Measurements from ENCODE around the gene ITGAD.
"Not testable (repeated sequence)": the region's sequence is repeated elsewhere in the genome, so short reads cannot be mapped to it uniquely, and the experiment has no call there.

The ITGAD gene

DNA sequence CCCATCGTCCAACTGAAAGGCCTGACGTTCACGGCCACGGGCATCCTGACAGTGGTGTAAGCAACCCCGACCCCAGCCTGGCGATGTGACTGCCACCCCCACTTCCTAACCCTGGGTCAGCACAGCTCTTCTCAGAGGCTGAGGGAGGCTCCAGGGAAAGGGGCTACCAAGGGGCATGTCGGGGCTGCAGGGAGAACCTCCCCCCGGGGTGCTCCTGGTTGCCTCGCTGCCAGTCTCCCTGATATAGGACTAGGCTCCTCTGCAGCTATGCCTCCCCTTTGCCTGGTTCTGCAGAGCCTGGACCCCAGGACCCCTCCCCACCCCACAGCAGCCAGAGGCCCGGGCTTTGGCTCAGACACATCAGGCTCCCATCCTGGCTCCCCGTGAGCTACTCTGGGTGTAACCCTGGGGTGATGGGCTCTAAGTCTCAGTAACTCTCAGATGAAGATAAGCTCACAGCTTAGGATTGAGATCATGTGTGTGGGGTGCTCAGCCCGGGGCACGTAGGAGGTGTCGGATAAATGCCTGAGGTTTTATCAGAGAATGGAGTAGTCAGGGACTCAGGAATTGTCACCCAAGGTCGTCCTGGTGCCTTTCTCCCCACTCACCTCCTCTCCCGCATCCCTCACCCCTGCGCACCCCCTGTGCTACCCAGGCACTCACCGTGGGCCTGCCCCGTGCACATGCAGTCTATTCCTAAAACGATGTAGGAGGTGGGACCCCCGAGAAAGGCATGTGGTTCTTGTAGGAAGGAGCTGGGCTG is 10.6 kb downstream of the ITGAD start:
- no peak for DNase-seq (ENCODE audit: low read depth, low spot score)

DNA sequence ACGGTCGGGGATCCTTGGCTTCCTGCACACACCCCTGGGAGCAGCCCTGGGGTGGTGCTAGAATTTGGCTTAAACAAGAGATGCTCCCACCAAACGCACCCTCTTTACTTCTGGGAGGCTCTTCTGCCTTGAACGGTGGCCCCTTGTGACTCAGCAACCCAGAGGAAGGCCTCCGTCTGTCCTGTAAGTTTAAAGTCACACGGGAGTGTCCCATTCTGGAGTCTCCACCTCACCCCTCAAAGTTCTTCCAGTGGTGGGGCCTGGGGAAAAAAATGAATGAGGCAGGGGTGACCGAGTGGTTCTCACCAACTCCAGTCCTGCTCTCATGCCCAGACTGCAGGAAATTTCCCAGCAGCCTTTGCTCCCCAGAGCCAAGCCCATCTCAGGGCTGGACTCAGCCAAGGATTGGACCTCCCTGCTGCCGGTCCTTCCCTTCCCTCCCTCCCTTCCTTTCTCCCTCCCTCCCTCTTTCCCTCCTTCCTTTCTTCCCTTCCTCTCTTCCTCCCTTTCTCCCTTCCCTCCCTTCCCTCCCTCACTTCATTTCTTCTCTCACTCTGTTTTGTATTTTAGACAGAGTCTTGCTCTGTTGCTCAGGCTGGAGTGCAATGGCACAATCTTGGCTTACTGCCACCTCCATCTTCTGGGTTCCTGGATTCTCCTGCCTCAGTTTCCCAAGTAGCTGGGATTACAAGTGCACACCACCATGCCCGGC is 11.4 kb downstream of the ITGAD start:
- no peak for DNase-seq (ENCODE audit: low read depth, low spot score)

DNA sequence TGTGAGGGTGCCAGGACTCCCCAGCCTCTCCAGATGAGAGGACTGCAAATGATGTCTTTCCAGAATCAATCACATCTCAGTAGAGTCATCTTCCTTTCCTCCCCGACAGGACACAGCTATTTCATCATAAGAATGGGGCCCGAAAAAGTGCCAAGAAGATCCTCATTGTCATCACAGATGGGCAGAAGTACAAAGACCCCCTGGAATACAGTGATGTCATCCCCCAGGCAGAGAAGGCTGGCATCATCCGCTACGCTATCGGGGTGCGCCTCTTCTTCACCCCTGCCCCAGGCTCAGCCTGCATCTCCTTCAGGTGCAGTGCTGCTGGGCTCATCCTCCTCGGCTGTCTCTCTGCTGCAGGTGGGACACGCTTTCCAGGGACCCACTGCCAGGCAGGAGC is 14.3 kb downstream of the ITGAD start:
- DNase-seq (ENCODE audit: low read depth, low spot score): no peak

DNA sequence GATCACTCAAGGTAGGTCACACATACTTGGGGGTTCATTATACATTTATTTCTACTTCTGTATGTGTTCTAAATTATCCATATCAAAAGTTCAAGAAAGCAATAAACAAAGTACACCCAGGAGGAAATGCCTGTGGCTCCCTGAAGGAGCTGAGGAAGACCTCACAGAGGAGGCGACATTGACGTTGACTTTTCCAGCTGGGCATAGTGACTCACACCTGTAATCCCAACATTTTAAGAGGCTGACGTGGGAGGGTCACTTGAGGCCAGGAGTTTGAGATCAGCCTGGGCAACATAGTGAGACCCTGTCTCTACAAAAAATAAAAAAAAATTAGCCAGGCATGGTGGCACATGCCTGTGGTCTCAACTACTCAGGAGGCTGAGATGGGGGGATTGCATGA is 16.3 kb downstream of the ITGAD start:
- no peak for DNase-seq (ENCODE audit: low read depth, low spot score)

DNA sequence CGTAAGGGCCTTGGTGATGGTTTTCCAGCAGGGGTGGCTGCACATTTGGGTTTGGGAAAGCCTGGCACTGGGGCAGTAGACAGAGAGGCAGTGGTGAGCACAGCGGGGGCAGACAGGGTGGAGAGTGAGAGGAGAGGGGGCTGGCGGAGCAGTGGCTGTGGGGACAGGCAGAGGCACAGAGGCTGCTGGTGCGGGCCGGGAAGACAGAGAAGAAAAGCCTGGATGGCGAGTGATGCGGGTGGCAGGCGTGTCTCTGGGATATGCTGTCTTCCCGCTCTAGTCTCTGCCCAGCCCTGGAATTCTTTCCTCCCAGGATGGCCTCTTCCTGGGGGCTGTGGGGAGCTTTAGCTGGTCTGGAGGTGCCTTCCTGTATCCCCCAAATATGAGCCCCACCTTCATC is 16.9 kb downstream of the ITGAD start:
- DNase-seq (ENCODE audit: low read depth, low spot score): no peak

DNA sequence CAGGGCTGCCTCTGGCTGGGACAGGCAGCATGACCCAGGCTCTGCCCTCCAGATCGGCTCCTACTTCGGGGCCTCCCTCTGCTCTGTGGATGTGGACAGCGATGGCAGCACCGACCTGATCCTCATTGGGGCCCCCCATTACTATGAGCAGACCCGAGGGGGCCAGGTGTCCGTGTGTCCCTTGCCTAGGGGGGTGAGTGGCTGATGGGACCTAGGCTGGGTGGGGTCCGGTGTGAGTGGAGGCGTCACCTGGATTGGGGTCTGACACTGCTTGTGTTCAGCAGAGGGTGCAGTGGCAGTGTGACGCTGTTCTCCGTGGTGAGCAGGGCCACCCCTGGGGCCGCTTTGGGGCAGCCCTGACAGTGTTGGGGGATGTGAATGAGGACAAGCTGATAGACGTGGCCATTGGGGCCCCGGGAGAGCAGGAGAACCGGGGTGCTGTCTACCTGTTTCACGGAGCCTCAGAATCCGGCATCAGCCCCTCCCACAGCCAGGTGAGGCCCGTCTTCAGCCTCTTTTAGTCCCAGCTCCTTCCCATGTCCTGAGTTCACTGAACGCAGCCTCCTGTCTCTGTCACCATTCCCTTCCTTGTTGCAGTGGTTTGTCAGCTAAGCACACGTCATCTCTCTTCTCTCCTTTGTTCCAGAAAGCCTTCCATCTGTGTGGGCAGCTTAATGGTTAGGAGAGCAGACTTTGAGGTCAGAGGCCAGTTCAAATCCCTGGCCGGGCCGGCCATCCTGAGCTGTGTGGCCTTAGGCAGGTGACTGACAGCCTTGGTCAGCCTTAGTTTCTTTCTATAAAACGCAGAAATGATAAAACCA is 18.1 kb downstream of the ITGAD start:
- no peak for DNase-seq (ENCODE audit: low read depth, low spot score)

DNA sequence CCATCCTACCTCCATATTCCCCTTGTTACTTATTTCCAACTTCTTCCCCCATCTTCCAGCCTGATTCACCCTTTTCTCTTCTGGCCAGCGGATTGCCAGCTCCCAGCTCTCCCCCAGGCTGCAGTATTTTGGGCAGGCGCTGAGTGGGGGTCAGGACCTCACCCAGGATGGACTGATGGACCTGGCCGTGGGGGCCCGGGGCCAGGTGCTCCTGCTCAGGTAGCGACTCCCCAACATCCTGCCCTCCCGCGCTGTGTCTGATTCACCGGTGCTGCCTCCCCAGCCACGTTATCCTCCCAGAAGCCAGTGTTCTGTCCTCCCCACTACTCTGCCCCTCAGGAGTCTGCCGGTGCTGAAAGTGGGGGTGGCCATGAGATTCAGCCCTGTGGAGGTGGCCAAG is 19.6 kb downstream of the ITGAD start:
- DNase-seq (ENCODE audit: low read depth, low spot score): no peak

DNA sequence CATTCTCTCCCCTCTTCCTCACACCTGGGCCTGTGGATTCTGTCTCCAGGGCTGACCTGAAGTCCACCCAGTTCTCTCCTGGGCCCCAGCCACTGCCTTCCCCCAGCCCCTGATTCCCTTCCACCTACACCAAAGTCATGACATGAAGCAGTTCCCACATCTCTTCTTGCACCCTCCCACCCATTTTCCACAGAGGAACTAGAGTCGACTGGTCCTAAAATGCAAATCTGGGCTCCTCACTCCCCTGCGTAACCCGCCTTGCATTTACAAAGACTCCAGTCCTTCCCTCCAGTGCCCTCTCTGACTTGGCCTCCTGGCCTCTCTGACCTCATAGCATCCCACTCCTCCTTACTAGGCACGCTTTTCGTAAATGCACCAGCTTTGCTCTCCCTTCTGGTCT is 20.2 kb downstream of the ITGAD start:
- DNase-seq (ENCODE audit: low read depth, low spot score): no peak

DNA sequence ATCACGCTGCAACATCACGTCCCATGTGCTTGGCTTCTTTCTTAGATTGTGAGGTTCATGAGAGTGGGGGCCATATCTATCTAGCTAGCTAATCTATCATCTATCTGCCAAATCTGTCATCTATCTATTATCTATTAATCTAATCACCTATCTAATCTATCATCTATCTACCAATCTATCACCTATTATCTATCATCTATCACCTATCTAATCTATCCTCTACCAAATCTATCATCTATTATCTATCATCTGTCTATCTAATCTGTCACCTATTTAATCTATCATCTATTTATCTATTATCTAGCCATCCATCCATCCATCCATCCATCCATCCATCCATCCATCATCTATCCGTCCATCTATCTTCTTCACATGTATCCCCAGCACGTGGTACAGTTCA is 20.8 kb downstream of the ITGAD start:
- DNase-seq (ENCODE audit: low read depth, low spot score): no peak

DNA sequence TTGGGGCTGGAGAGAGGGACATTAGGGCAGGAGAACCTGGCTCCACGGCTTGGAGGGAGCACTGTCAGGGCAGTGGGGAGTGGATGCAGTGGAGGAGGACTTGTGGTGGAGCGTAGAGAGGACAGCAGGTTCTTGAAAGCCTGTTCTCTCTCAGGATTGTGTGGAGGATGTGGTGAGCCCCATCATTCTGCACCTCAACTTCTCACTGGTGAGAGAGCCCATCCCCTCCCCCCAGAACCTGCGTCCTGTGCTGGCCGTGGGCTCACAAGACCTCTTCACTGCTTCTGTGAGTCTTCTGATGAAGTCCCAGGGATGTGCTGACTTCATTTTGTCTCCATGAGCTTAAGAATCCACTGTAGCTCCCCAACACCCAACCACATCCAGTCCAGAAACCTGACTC is 21.6 kb downstream of the ITGAD start:
- no peak for DNase-seq (ENCODE audit: low read depth, low spot score)

DNA sequence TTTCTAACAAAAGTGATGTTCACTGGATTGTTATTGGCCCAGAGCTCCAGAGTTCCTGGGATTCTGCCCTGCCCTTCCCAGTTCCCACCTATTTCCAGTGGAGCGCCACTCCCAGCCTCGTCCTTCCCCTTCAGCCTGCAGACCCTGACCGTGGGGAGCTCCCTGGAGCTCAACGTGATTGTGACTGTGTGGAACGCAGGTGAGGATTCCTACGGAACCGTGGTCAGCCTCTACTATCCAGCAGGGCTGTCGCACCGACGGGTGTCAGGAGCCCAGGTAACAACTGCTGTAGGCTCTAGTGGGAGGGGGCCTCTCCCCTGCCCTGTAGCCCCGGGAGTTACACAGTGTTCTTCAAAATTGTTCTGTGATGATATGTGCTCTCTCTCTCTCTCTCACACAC is 23.2 kb downstream of the ITGAD start:
- no peak for DNase-seq (ENCODE audit: low read depth, low spot score)

DNA sequence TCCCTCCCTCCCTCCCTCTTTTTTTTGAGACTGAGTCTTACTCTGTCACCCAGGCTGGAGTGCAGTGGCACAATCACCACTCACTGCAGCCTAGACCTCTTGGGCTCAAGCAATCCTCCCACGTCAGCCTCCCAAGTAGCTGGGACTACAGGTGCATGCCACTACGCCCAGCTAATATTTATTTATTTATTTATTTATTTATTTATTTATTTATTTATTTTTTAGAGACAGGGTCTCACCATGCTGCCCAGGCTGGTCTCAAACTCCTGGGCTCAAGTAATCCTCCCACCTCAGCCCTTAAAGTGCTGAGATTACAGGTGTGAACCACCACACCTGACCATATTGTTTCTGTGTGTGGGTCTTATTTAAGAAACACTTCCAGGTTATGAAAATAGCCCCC is 23.9 kb downstream of the ITGAD start:
- not testable (repeated sequence) for DNase-seq (ENCODE audit: low read depth, low spot score)

DNA sequence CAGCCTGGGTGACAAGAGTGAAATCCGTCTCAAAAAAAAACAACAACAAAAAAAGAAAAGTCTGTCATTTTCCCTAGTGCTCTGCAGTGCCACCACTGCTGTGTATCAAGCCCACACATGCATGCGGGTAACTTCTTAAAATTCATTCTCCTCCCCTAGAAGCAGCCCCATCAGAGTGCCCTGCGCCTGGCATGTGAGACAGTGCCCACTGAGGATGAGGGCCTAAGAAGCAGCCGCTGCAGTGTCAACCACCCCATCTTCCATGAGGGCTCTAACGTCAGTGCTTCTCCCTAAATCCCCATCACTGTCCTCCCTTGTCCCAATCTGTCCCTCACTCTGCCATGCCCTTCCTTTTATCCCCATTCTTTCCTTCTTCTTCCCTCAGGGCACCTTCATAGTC is 24.8 kb downstream of the ITGAD start:
- no peak for DNase-seq (ENCODE audit: low read depth, low spot score)

DNA sequence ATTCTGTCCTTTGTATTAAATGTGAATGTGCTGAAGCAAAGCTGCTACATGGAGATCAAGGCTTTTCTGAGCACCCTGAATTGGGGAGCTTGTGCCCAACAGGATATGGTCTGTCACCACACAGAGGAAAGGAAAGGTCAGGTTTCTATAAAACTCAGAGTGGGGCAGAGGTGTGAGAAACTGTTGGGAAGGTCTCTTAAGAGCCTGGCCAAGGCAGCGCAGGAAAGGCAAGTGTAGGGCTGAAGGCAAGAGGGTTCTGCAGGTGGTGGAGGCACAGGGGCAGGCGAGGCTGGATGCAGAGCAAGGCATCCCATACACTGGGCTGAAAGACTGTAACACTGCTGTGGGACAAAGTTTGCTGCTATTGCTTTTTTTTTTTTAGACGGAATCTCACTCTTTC is 26.9 kb downstream of the ITGAD start:
- no peak for DNase-seq (ENCODE audit: low read depth, low spot score)

DNA sequence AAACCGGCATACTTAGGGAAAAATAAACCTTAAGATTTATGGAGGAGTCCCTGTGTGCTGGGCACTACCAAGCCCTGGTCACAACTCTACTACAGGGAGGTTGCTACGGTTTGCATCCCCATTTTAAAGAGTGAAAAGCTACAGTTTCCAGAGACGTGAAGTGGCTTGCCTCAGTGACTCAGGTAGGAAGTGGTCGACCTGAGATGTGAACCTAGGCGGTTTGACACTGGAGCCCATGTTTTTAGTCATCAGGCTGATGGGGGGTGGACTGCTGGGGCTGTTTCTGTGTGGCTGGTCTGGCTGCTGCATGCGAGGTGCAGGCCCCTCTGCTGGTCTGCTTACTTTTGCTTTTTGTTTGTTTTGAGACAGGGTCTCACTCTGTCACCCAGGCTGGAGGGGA is 28.5 kb downstream of the ITGAD start:
- no peak for DNase-seq (ENCODE audit: low read depth, low spot score)

DNA sequence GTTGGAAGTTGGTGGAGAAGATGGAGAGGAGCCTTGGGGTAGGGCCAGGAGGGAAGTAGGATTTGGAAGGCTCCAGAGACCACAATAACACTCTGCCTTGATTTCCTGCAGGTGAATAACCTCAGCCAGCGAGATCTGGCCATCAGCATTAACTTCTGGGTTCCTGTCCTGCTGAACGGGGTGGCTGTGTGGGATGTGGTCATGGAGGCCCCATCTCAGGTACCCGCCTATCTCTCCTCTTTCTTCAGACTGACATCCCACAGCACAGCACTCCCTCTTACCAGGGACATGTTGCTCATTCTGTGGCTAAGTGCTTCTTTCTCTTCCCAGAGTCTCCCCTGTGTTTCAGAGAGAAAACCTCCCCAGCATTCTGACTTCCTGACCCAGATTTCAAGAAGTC is 30.1 kb downstream of the ITGAD start:
- no peak for DNase-seq (ENCODE audit: low read depth, low spot score)

DNA sequence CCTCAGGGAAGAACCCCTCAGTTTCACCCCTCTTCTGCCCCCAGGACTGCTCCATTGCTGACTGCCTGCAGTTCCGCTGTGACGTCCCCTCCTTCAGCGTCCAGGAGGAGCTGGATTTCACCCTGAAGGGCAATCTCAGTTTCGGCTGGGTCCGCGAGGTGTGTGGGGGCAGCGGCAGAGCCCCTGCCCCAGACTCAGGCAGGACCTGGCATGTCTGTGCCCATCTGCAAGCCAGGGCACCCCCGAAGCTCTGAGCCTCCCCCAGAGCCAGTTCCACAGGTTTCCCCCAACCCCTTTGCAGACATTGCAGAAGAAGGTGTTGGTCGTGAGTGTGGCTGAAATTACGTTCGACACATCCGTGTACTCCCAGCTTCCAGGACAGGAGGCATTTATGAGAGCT is 30.7 kb downstream of the ITGAD start:
- DNase-seq (ENCODE audit: low read depth, low spot score): no peak

DNA sequence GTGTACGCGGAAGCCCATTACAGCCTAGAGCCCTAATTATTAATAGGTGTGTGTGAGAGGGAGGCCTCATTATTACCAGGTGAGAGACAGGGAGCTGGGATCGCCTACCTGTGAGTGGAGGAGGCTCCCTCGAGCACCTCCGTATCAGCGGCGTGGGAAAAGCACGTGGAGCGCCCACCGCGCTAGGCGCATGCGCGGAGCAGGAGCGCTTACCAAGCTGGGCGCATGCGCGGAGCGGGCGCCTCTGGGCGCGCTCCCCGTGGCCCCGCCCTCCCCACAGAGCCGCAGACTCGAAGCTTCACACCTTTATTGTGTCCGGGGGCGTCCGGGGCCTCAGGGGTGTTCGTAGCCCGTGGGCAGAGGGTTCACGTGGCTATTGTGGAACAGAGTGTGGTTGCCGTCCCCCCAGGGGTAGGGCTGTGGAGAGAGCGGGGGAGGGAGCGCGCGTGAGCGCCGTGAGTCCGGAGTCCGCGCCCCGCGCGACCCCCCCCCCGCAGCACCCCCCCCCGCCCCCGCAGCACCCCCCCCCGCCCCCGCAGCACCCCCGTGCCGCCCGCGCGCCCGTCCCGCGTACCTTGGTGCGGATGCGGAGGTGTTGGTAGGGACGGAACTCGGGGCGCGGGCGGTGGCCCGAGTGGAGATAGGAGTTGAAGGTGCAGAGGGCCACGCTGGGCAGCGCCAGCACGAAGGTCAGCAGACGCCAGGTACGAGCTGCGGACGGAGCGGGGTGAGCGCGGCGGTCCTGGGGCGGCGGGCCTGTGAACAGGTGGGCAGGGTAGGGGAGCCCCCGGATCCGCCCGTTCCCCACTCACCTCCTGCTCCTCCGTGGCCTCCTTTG is 34.5 kb downstream of the ITGAD start:
- DNase-seq (ENCODE audit: low read depth, low spot score): no peak

DNA sequence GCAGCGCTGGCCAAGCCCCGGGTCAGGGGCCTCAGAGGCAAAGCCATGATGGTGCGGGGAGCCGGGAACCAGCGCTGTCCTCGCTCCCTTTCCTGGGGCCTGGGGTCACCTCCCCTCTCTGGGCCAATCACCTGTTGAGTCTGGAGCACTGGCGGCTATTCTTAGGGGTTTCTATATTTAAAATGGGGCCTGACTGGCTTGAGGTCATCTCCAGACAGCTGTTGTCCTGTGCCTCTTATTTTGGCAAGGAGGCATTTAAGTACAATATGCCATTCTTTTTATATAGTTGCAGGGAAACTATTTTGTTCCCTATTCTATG is 35.1 kb downstream of the ITGAD start, which contains the start of gene COX6A2:
COX6A2 (minus strand) TSS at position 82 of the 319 bp plus-strand sequence; CDS start at position 47, 35 bp downstream.
- DNase-seq (ENCODE audit: low read depth, low spot score): no peak

DNA sequence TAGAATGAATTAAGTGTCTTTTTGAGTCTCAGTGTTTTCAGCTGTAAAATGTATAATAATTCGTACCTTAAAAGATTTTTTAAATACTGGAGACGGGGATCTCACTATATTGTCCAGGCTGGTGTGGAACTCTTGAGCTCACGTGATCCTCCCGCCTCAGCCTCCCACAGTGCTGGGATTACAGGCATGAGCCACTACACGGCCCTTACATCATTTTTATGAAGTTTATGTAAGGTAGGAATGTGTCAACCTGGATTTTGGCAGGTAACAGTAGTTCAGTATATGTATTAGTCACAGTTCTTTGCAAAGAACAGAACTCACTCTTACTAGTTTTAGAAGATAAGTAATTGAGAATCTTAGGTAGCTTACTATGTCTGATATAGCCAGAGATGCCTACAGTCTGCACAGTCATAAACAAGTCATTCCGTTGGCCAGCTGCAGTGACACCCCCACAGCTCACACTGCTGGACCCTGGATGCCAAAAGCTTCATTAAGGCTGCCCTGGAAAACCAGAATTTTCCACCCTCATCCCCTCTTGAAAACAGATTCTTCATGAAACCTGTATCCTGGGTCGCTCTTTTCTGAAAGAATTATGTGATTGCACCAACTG is 35.6 kb downstream of the ITGAD start:
- DNase-seq (ENCODE audit: low read depth, low spot score): no peak

DNA sequence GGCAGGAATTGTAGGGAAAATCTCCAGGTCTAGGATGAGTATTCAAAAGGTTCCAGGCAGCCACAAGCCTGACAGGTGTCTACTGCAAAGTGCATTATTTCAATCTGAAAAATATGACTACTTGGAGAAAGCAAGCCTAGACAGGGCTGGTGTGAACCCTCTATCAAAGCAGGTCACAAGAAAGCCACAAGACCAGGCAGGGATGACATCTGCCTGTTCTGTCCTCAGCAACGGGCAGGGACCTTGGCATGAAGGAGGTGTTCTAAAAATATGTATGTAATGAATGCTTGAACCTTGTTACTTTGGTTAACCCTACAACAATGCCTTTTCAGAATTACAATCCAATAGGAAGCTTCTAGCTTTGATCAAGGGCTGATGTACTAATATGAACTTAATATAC is 36.2 kb downstream of the ITGAD start:
- no peak for DNase-seq (ENCODE audit: low read depth, low spot score)
